H9 (cell line): ENCODE results near the gene ATP8A2. TPM values are rescaled to one million over a fixed set of nuclear protein-coding genes. Genes with fewer than 3 reads are reported as not detected.
"Not testable (repeated sequence)": the region's sequence is repeated elsewhere in the genome, so short reads cannot be mapped to it uniquely, and the experiment has no call there.

ENCODE experiments used
- DNase-seq: peaks from one replicate; pipeline ENCODE4 v3.0.0-alpha.2; 2017
- H2AFZ ChIP-seq: one replicate; pipeline ENCODE4 v1.6.1; 2013; ENCODE audit warnings: mild to moderate bottlenecking, low read length, control low read depth, moderate library complexity
- H2AK5ac ChIP-seq: 2 replicates; pipeline ENCODE4 v1.6.1; 2013; ENCODE audit warnings: low read length, control low read depth, mixed read lengths; ENCODE audit not compliant: insufficient read length
- H2BK120ac ChIP-seq: one replicate; pipeline ENCODE4 v1.6.1; 2013; ENCODE audit warnings: low read depth, mild to moderate bottlenecking, low read length, control low read depth, inconsistent platforms; ENCODE audit not compliant: poor library complexity, severe bottlenecking
- H2BK12ac ChIP-seq: 2 replicates; pipeline ENCODE4 v1.6.1; 2013; ENCODE audit warnings: low read length, control low read depth, mixed read lengths, low read depth; ENCODE audit not compliant: insufficient read length
- H2BK15ac ChIP-seq: 2 replicates; pipeline ENCODE4 v1.6.1; 2013; ENCODE audit warnings: low read depth, low read length, control low read depth
- H2BK20ac ChIP-seq: one replicate; pipeline ENCODE4 v1.6.1; 2013; ENCODE audit warnings: low read depth, mild to moderate bottlenecking, low read length, control low read depth, inconsistent platforms; ENCODE audit not compliant: poor library complexity, severe bottlenecking
- H2BK5ac ChIP-seq: 2 replicates; pipeline ENCODE4 v1.6.1; 2013; ENCODE audit warnings: low read length, control low read depth, mixed read lengths; ENCODE audit not compliant: insufficient read length
- H3K14ac ChIP-seq: 2 replicates; pipeline ENCODE4 v1.6.1; 2013; ENCODE audit warnings: low read length, control low read depth; ENCODE audit not compliant: insufficient read depth
- H3K18ac ChIP-seq: 2 replicates; pipeline ENCODE4 v1.6.1; 2013; ENCODE audit warnings: low read depth, mild to moderate bottlenecking, mixed read lengths, low read length, control low read depth; ENCODE audit not compliant: insufficient read length
- H3K23ac ChIP-seq: 2 replicates; pipeline ENCODE4 v1.6.1; 2013; ENCODE audit warnings: low read length, control low read depth, mixed read lengths, low read depth; ENCODE audit not compliant: insufficient read length
- H3K23me2 ChIP-seq: 2 replicates; pipeline ENCODE4 v1.6.1; 2013; ENCODE audit warnings: low read depth, mild to moderate bottlenecking, mixed read lengths, low read length, control low read depth; ENCODE audit not compliant: insufficient read length, poor library complexity, severe bottlenecking
- H3K27ac ChIP-seq: 2 replicates; pipeline ENCODE4 v1.5.1; 2013; ENCODE audit warnings: low read length, control low read depth, mixed read lengths, low read depth; ENCODE audit not compliant: insufficient read length
- H3K27me3 ChIP-seq: 2 replicates; pipeline ENCODE4 v1.6.1; 2013; ENCODE audit warnings: low read length, control low read depth, inconsistent platforms; ENCODE audit not compliant: insufficient read depth
- H3K4ac ChIP-seq: 2 replicates; pipeline ENCODE4 v1.6.1; 2013; ENCODE audit warnings: low read depth, mild to moderate bottlenecking, control low read depth, inconsistent platforms, low read length, moderate library complexity
- H3K4me1 ChIP-seq: 2 replicates; pipeline ENCODE4 v1.6.1; 2013; ENCODE audit warnings: low read length, control low read depth, inconsistent platforms; ENCODE audit not compliant: insufficient read depth
- H3K4me2 ChIP-seq: 2 replicates; pipeline ENCODE4 v1.6.1; 2013; ENCODE audit warnings: low read length, control low read depth, mixed read lengths; ENCODE audit not compliant: insufficient read length, insufficient read depth
- H3K56ac ChIP-seq: 2 replicates; pipeline ENCODE4 v1.6.1; 2013; ENCODE audit warnings: low read depth, mild to moderate bottlenecking, mixed read lengths, low read length, control low read depth; ENCODE audit not compliant: insufficient read length
- H3K79me1 ChIP-seq: 2 replicates; pipeline ENCODE4 v1.6.1; 2013; ENCODE audit warnings: low read depth, mild to moderate bottlenecking, moderate library complexity, low read length, control low read depth, inconsistent platforms; ENCODE audit not compliant: insufficient read depth, poor library complexity, severe bottlenecking
- H3K79me2 ChIP-seq: 2 replicates; pipeline ENCODE4 v1.6.1; 2013; ENCODE audit warnings: low read length, control low read depth, inconsistent platforms; ENCODE audit not compliant: insufficient read depth
- H3K9ac ChIP-seq: 2 replicates; pipeline ENCODE4 v1.6.1; 2013; ENCODE audit warnings: low read length, control low read depth, mixed read lengths; ENCODE audit not compliant: insufficient read length; ENCODE audit errors: extremely low read depth
- H3K9me3 ChIP-seq: one replicate; pipeline ENCODE4 v1.6.1; 2013; ENCODE audit warnings: low read depth, low read length, inconsistent platforms; ENCODE audit not compliant: control insufficient read depth
- H3T11ph ChIP-seq: one replicate; pipeline ENCODE4 v1.6.1; 2013; ENCODE audit warnings: mild to moderate bottlenecking, low read length, control low read depth, inconsistent platforms
- H4K20me1 ChIP-seq: one replicate; pipeline ENCODE4 v1.6.1; 2013; ENCODE audit not compliant: control insufficient read depth, insufficient read length, insufficient read depth
- H4K5ac ChIP-seq: 2 replicates; pipeline ENCODE4 v1.6.1; 2013; ENCODE audit warnings: low read depth, mild to moderate bottlenecking, mixed read lengths, low read length, control low read depth; ENCODE audit not compliant: insufficient read length
- H4K8ac ChIP-seq: replicated peaks from 2 replicates; pipeline ENCODE4 v1.6.1; 2013; ENCODE audit warnings: low read length, control low read depth, mixed read lengths, low read depth; ENCODE audit not compliant: insufficient read length
- H4K91ac ChIP-seq: 2 replicates; pipeline ENCODE4 v1.6.1; 2013; ENCODE audit warnings: low read depth, mild to moderate bottlenecking, moderate library complexity, mixed read lengths, low read length, control low read depth; ENCODE audit not compliant: insufficient read length
- H3K27ac Mint-ChIP-seq, 3 experiments: 2 replicates in 2 of 3; 3 replicates in 1 of 3; pipeline ENCODE4 v1.8.0; 2020 to 2021; ENCODE audit warnings: mixed read lengths in 3 of 3, mild to moderate bottlenecking in 1 of 3, moderate library complexity in 1 of 3
- H3K27me3 Mint-ChIP-seq: 2 replicates; pipeline ENCODE4 v1.8.0; 2021; ENCODE audit warnings: low read depth, mild to moderate bottlenecking, moderate library complexity, mixed read lengths
- H3K36me3 Mint-ChIP-seq, 3 experiments: 2 replicates in 2 of 3; 3 replicates in 1 of 3; pipeline ENCODE4 v1.8.0; 2020 to 2021; ENCODE audit warnings: low read depth in 3 of 3, mixed read lengths in 3 of 3; ENCODE audit not compliant: insufficient read depth in 1 of 3
- H3K4me1 Mint-ChIP-seq, 2 experiments: 2 replicates each; pipeline ENCODE4 v1.8.0; 2020; ENCODE audit warnings: mixed read lengths in 2 of 2
- H3K4me3 Mint-ChIP-seq, 2 experiments: 2 replicates in 1 of 2; 3 replicates in 1 of 2; pipeline ENCODE4 v1.8.0; 2020 to 2021; ENCODE audit warnings: mild to moderate bottlenecking in 2 of 2, mixed read lengths in 2 of 2, moderate library complexity in 1 of 2
- H3K9me3 Mint-ChIP-seq, 2 experiments: 2 replicates in 1 of 2; 3 replicates in 1 of 2; pipeline ENCODE4 v1.8.0; 2020; ENCODE audit warnings: mild to moderate bottlenecking in 2 of 2, mixed read lengths in 2 of 2, moderate library complexity in 1 of 2
- CTCF ChIP-seq: fragments of 200-600 bp; sonication (generic); conservative IDR thresholded peaks from 3 replicates; pipeline ENCODE4 v1.8.0; 2021; ENCODE audit warnings: antibody characterized with exemption, mild to moderate bottlenecking
- WGBS: extraction: QIAGEN DNeasy Blood & Tissue Kit; methylation state at CpG from one replicate; pipeline ENCODE4 v1.1.7; 2013; ENCODE audit warnings: missing lambda C conversion rate, low lambda C conversion rate, mixed read lengths; ENCODE audit not compliant: insufficient read length; ENCODE audit errors: extremely low coverage; 5-methylcytosine and 5-hydroxymethylcytosine counted together
- total RNA-seq: library from RNA; stranded (reverse); gene quantifications from 2 replicates; pipeline ENCODE4 v1.2.1, GENCODE V29; 2021

The ATP8A2 gene
- total RNA-seq, 1 experiment from 2014 or later: 18.2 TPM

- no peak overlapping the region for H3K27ac Mint-ChIP-seq
- Histone ChIP-seq H3K27ac (no peak overlapping the region), H4K91ac (no peak overlapping the region), H3K23me2 (no peaks in the 10 kb centered on the region), H3K79me1 (no peaks in the 10 kb centered on the region), H3K4ac (no peak overlapping the region), H2BK15ac (no peak overlapping the region), H3K14ac (no peak overlapping the region), H2BK12ac (no peak overlapping the region), H3T11ph (no peak overlapping the region), H2AK5ac (no peak overlapping the region), H2BK5ac (no peak overlapping the region), H3K27me3 (no peaks in the 10 kb centered on the region), H3K9me3 (no peaks in the 10 kb centered on the region), H4K20me1 (no peaks in the 10 kb centered on the region), H3K18ac (no peak overlapping the region), H3K4me2 (no peak overlapping the region), H3K23ac (no peak overlapping the region), H3K4me1 (no peaks in the 10 kb centered on the region; the same call in 1 of the 2 replicates), H4K5ac (no peak overlapping the region), H2BK120ac (no peak overlapping the region), H4K8ac (no peak overlapping the region), H3K9ac (no peak overlapping the region), H3K79me2 (no peaks in the 10 kb centered on the region), H3K56ac (no peak overlapping the region), H2AFZ (no peak overlapping the region), H2BK20ac (no peak overlapping the region)
- no peaks in the 10 kb centered on the region; the same call in none of the 2 replicates for H3K27me3 Mint-ChIP-seq
- DNase-seq: no peak
- peaks cover 0 to 9% (median 5%) of the 10 kb centered on the region in 3 experiments; a peak in 6 of 7 replicates for H3K36me3 Mint-ChIP-seq
- H3K4me3 Mint-ChIP-seq: no peak overlapping the region
- WGBS: no CpG with 5 or more reads among the region's 4 CpGs
- TF ChIP-seq CTCF: no peak
- H3K4me1 Mint-ChIP-seq: peaks cover 0 to 4% of the 10 kb centered on the region in 2 experiments; a peak in 2 of 4 replicates
- peaks cover 6 to 9% of the 10 kb centered on the region in 2 experiments; a peak in 4 of 5 replicates for H3K9me3 Mint-ChIP-seq
These were observed 580.1 kb downstream of the ATP8A2 start for GRCh38 chr13:25951831-25952230.

- not testable (repeated sequence) for H3K4me2 ChIP-seq, H3K9ac ChIP-seq, H2AK5ac ChIP-seq, H3K23ac ChIP-seq, H3K4ac ChIP-seq, H4K5ac ChIP-seq, H4K20me1 ChIP-seq, H3T11ph ChIP-seq, H3K4me1 Mint-ChIP-seq, H2BK15ac ChIP-seq, H3K27me3 ChIP-seq, H2BK20ac ChIP-seq, H3K14ac ChIP-seq, H2AFZ ChIP-seq, H3K27ac ChIP-seq, H3K23me2 ChIP-seq, H3K79me1 ChIP-seq, H2BK5ac ChIP-seq, H4K8ac ChIP-seq, H3K27ac Mint-ChIP-seq, H2BK120ac ChIP-seq, H4K91ac ChIP-seq, H3K4me1 ChIP-seq, H3K18ac ChIP-seq, H3K27me3 Mint-ChIP-seq, H3K79me2 ChIP-seq, H3K9me3 ChIP-seq, H2BK12ac ChIP-seq, H3K4me3 Mint-ChIP-seq, H3K56ac ChIP-seq
- no CpG with 5 or more reads among the region's 5 CpGs for WGBS
- H3K36me3 Mint-ChIP-seq: peaks cover 0 to 14% (median 10%) of the 10 kb centered on the region in 3 experiments; a peak in 5 of 7 replicates
- peak; percentile 10 for DNase-seq
- H3K9me3 Mint-ChIP-seq: peaks cover 11 to 17% of the 10 kb centered on the region in 2 experiments
These were observed 582.3 kb downstream of the ATP8A2 start for GRCh38 chr13:25954080-25954479.
